K562 (cell line): Measurements from ENCODE around the gene F12. TPM values are rescaled to one million over a fixed set of nuclear protein-coding genes. Genes with fewer than 3 reads are reported as not detected.
A peak's percentile ranks its signal among the peaks of the same experiment; 100 is the strongest.

Experiments
- ATAC-seq: fragments of 200-7000 bp; cut with Tn5 transposase; 3 replicates; pipeline ENCODE4 v1.9.1; 2020; ENCODE audit warnings: moderate library complexity
- BruUV-seq: library from RNA; stranded (reverse); fragments of 400-500 nt; replicated peaks from 2 replicates; lab custom pipeline; 2021; lab: Mats Ljungman, UMichigan
- CTCF ChIA-PET: fragments of 300-600 bp; formaldehyde crosslinking; extraction: SDS; loops from one replicate; lab custom pipeline; 2021; ENCODE audit warnings: low intra/inter-chr PET ratio; lab: Yijun Ruan, JAX
- POLR2A ChIA-PET: fragments of 300-600, 350-650 bp; sonication (Branson Sonifier 250); formaldehyde crosslinking; extraction: SDS; loops from one replicate; lab custom pipeline; 2021; ENCODE audit warnings: antibody characterized with exemption, inconsistent platforms; lab: Yijun Ruan, JAX
- DNase-seq, 4 experiments: peaks; one replicate each; pipeline versions ENCODE4 v3.0.0 to v3.0.0-alpha.2; 2011 to 2018; ENCODE audit warnings: low spot score in 3 of 4, mixed read lengths in 3 of 4; ENCODE audit errors: extremely low read depth in 1 of 4
- FAIRE-seq: peaks from 2 replicates; lab custom pipeline; 2011; peaks lifted over from hg19 to GRCh38; lab: Jason Lieb, UNC
- H2AFZ ChIP-seq: 2 replicates; pipeline ENCODE4 v1.6.0; 2011; ENCODE audit warnings: low read depth, low read length, control low read depth, inconsistent platforms
- H3K27ac ChIP-seq: fragments of 200-600 bp; 3 replicates; pipeline ENCODE4 v1.8.0; 2011; ENCODE audit warnings: low read depth, mild to moderate bottlenecking, control low read depth, inconsistent platforms, low read length, moderate library complexity, mixed read lengths; ENCODE audit errors: extremely low read depth
- H3K27me3 ChIP-seq, 2 experiments: fragments of 300-600 bp in 1 of 2; 2 replicates in 1 of 2; 3 replicates in 1 of 2; pipeline versions ENCODE4 v1.6.0 to v1.8.0; 2011; ENCODE audit warnings: inconsistent platforms in 2 of 2, low read length in 2 of 2, mild to moderate bottlenecking in 1 of 2, mixed read lengths in 1 of 2, moderate library complexity in 1 of 2; ENCODE audit not compliant: control insufficient read depth in 2 of 2, insufficient read depth in 2 of 2
- H3K36me3 ChIP-seq: fragments of 300-600 bp; 3 replicates; pipeline ENCODE4 v1.8.0; 2011; ENCODE audit warnings: mild to moderate bottlenecking, low read length, inconsistent platforms; ENCODE audit not compliant: control insufficient read depth, insufficient read depth
- H3K4me1 ChIP-seq, 2 experiments: fragments of 200-600 bp in 1 of 2; replicated peaks in 1 of 2; 2 replicates in 1 of 2; 3 replicates in 1 of 2; pipeline versions ENCODE4 v1.5.1 to v1.8.0; 2011; ENCODE audit warnings: inconsistent platforms in 2 of 2, low read length in 2 of 2, mild to moderate bottlenecking in 1 of 2, mixed read lengths in 1 of 2, moderate library complexity in 1 of 2; ENCODE audit not compliant: control insufficient read depth in 2 of 2, insufficient read depth in 2 of 2
- H3K4me2 ChIP-seq: 2 replicates; pipeline ENCODE4 v1.6.1; 2011; ENCODE audit warnings: low read length, control low read depth, inconsistent platforms, mixed read lengths; ENCODE audit not compliant: insufficient read depth
- H3K4me3 ChIP-seq: fragments of 200-600 bp; sonication (generic), shearing (Covaris generic); 2 replicates; pipeline ENCODE4 v1.5.1; 2016; ENCODE audit warnings: control low read depth, inconsistent platforms
- H3K79me2 ChIP-seq: fragments of 200-600 bp; 3 replicates; pipeline ENCODE4 v1.8.0; 2011; ENCODE audit warnings: low read length, inconsistent platforms; ENCODE audit not compliant: control insufficient read depth, insufficient read depth
- H3K9ac ChIP-seq, 2 experiments: 2 replicates each; pipeline versions ENCODE4 v1.6.0 to v1.6.1; 2011; ENCODE audit warnings: low read depth in 2 of 2, low read length in 2 of 2, control low read depth in 1 of 2, inconsistent platforms in 1 of 2, mild to moderate bottlenecking in 1 of 2, mixed read lengths in 1 of 2; ENCODE audit not compliant: insufficient read depth in 1 of 2
- H3K9me1 ChIP-seq: one replicate; pipeline ENCODE4 v1.6.0; 2011; ENCODE audit warnings: inconsistent platforms, mild to moderate bottlenecking, low read length, moderate library complexity; ENCODE audit not compliant: control insufficient read depth, insufficient read depth
- H3K9me3 ChIP-seq: replicated peaks from 2 replicates; pipeline ENCODE4 v1.5.1; 2011; ENCODE audit warnings: low read depth, low read length, inconsistent platforms; ENCODE audit not compliant: control insufficient read depth, insufficient read depth
- H4K20me1 ChIP-seq: replicated peaks from 2 replicates; pipeline ENCODE4 v1.6.1; 2011; ENCODE audit warnings: low read length, inconsistent platforms, mixed read lengths; ENCODE audit not compliant: control insufficient read depth, insufficient read depth
- ARID1B ChIP-seq: fragments of 450-650 bp; IDR thresholded peaks from 2 replicates; pipeline ENCODE4 v1.6.1; 2016; ENCODE audit warnings: antibody characterized with exemption, mild to moderate bottlenecking, inconsistent platforms
- BCL6 ChIP-seq: fragments of 250-450 bp; sonication (Bioruptor Pico); IDR thresholded peaks from 2 replicates; pipeline ENCODE4 v1.4.0; 2020
- BCOR ChIP-seq: fragments of 450-650 bp; IDR thresholded peaks from 2 replicates; pipeline ENCODE4 v1.6.1; 2016
- EWSR1 ChIP-seq: fragments of 450-650 bp; IDR thresholded peaks from 2 replicates; pipeline ENCODE4 v1.6.1; 2018; ENCODE audit warnings: borderline replicate concordance, mild to moderate bottlenecking, low read depth, moderate library complexity; ENCODE audit not compliant: partially characterized antibody
- FOXP1 ChIP-seq: sonication (generic); formaldehyde crosslinking; IDR thresholded peaks from 2 replicates; pipeline ENCODE4 v1.8.0; 2022; ENCODE audit warnings: mild to moderate bottlenecking, missing genetic modification reagents
- NR2C1 ChIP-seq, 2 experiments: fragments of 450-650 bp; IDR thresholded peaks; 2 replicates each; pipeline ENCODE4 v1.6.1; 2017; ENCODE audit warnings: mild to moderate bottlenecking in 2 of 2, antibody characterized with exemption in 1 of 2, inconsistent platforms in 1 of 2, missing compliant biosample characterization in 1 of 2, missing genetic modification characterization in 1 of 2
- PCBP1 ChIP-seq: fragments of 200-400 bp; formaldehyde crosslinking; IDR thresholded peaks from 2 replicates; pipeline ENCODE4 v1.6.1; 2018; ENCODE audit warnings: mild to moderate bottlenecking, low read depth, low read length; ENCODE audit not compliant: poor library complexity, severe bottlenecking
- PHF21A ChIP-seq: fragments of 450-650 bp; IDR thresholded peaks from 2 replicates; pipeline ENCODE4 v1.6.1; 2017; ENCODE audit warnings: low read depth, borderline replicate concordance
- POLR2A ChIP-seq: fragments of 450-650 bp; conservative IDR thresholded peaks from 2 replicates; pipeline ENCODE4 v1.6.1; 2016
- RBFOX2 ChIP-seq: fragments of 200-400 bp; formaldehyde crosslinking; IDR thresholded peaks from 2 replicates; pipeline ENCODE4 v1.6.1; 2017; ENCODE audit warnings: low read depth, mild to moderate bottlenecking, low read length, moderate library complexity
- SLC30A9 ChIP-seq: fragments of 250-450 bp; sonication (Bioruptor Pico); IDR thresholded peaks from 2 replicates; pipeline ENCODE4 v1.8.0; 2022; ENCODE audit warnings: mild to moderate bottlenecking, moderate library complexity
- SRSF9 ChIP-seq: fragments of 200-400 bp; formaldehyde crosslinking; IDR thresholded peaks from 2 replicates; pipeline ENCODE4 v1.6.1; 2017; ENCODE audit warnings: low read depth, low read length, borderline replicate concordance
- SUPT5H ChIP-seq: fragments of 450-650 bp; IDR thresholded peaks from 2 replicates; pipeline ENCODE4 v1.6.1; 2016
- TRIM25 ChIP-seq: fragments of 450-650 bp; IDR thresholded peaks from 2 replicates; pipeline ENCODE4 v1.7.0; 2016; ENCODE audit warnings: borderline replicate concordance
- ZNF79 ChIP-seq: fragments of 250-450 bp; sonication (Bioruptor Pico); IDR thresholded peaks from 2 replicates; pipeline ENCODE4 v1.4.0; 2020; ENCODE audit warnings: low read depth, mild to moderate bottlenecking, moderate library complexity
- WGBS: fragments of 100-300 bp; shearing (Covaris generic); methylation state at CpG from one replicate; pipeline ENCODE4 v1.1.6; 2016; ENCODE audit warnings: low coverage, mixed read lengths; ENCODE audit not compliant: insufficient coverage; ENCODE audit errors: missing lambda C conversion rate; 5-methylcytosine and 5-hydroxymethylcytosine counted together
- in situ Hi-C: fragments of 300-500 bp; cut with MboI; formaldehyde crosslinking; loops from 4 replicates; pipeline ENCODE4 v1.15.0; 2018; ENCODE audit warnings: inconsistent platforms, mixed read lengths
- intact Hi-C: fragments of 100-400 bp; cut with micrococcal nuclease; formaldehyde crosslinking; loops from 2 replicates; pipeline ENCODE4 v1.14.2; 2022
- polyA plus RNA-seq, 8 experiments: library from polyadenylated mRNA; depleted of rRNA in 4 of 8; stranded (reverse) in 5 of 8; unstranded in 3 of 8; fragments of >200 nt; fragmentation: Nextera tagmentation in 2 of 8; fragmentation: Illumina TruSeq in 1 of 8; extraction: Ambion mirVana in 2 of 8; extraction: Trizol in 1 of 8; gene quantifications; 2 replicates each; pipeline versions ENCODE4 v1.2.1 to v1.2.3, GENCODE V29; 2011 to 2014; ENCODE audit warnings: inconsistent platforms in 1 of 8, missing spikeins in 1 of 8
- total RNA-seq, 7 experiments: library from RNA; depleted of rRNA in 6 of 7; stranded (reverse); fragments of >200 nt in 6 of 7; fragmentation: Illumina TruSeq in 2 of 7; extraction: Trizol in 2 of 7; gene quantifications; 2 replicates each; pipeline versions ENCODE4 v1.2.1 to v1.2.3, GENCODE V29; 2011 to 2021; ENCODE audit warnings: low replicate concordance in 1 of 7

The F12 gene
- total and polyA plus RNA-seq, 9 of the 15 experiments (the other 6 are each of a cell fraction or from before 2014, with no cell fraction given), result 0.59 to 18.3 (median 3.6) TPM

- TF ChIP-seq SRSF9, result no peak
- TF ChIP-seq POLR2A, result 0 out of 2 replicates have a peak, but pooled peaks have one; percentile 32
- no peak for TF ChIP-seq BCOR
- intact Hi-C loops, result no loop called here
Measured at GRCh38 chr5:177434437-177434836, 25.1 kb upstream of the F12 start.

GRCh38 chr5:177433658-177434217 lies 24.4 kb upstream of the F12 start:
- WGBS, result 95% methylated on average over 18 of the region's 29 CpGs
- peaks cover 99% of the 10 kb centered on the region; the same call in 2 of the 3 replicates for H3K36me3 ChIP-seq
- in situ Hi-C loops, result no loop called here
- POLR2A ChIA-PET, result interaction anchor here (0.6 to 10.8 kb wide), 7 partner anchors 11 to 103 kb away, joined by 3 to 210 read pairs (median 4); partner anchors contain the start of gene PRR7
- no peak overlapping the region for H3K4me2 ChIP-seq
- no peak for ATAC-seq
- H2AFZ ChIP-seq, result no peak overlapping the region
- FAIRE-seq, result no peak
- peaks cover 28% of the 10 kb centered on the region for H3K79me2 ChIP-seq
- H3K9me3 ChIP-seq, result no peaks in the 10 kb centered on the region
- CTCF ChIA-PET, result no interaction called here
- H3K4me1 ChIP-seq, result peaks cover 10 to 48% of the 10 kb centered on the region in 2 experiments
- no peak for DNase-seq
- no TSS peak for BruUV-seq
- H4K20me1 ChIP-seq, result peaks cover 12% of the 10 kb centered on the region; the same call in 1 of the 2 replicates
- no peak overlapping the region for H3K4me3 ChIP-seq
- intact Hi-C loops, result no loop called here
- peak overlapping the region in 1 of 2 experiments; percentile 33; a peak in 1 of 4 replicates for H3K9ac ChIP-seq
- H3K27me3 ChIP-seq, result no peaks in the 10 kb centered on the region
- H3K27ac ChIP-seq, result no peak overlapping the region
- H3K9me1 ChIP-seq, result no peaks in the 10 kb centered on the region
- TF ChIP-seq RBFOX2 (peak; percentile 58), PHF21A (no peak), ARID1B (no peak), FOXP1 (CRISPR knock-in tag) (no peak), BCL6 (CRISPR knock-in tag) (no peak), PCBP1 (peak; percentile 46), EWSR1 (no peak), TRIM25 (no peak), NR2C1 (IDR thresholded peaks at IDR 0.05) (no peak), NR2C1 (tag; IDR thresholded peaks at IDR 0.05) (no peak), SUPT5H (no peak), ZNF79 (CRISPR knock-in tag) (no peak), SLC30A9 (no peak)

More at GRCh38 chr5:177434437-177434836, 25.1 kb upstream of the F12 start:
- H3K36me3 ChIP-seq, result peaks cover 96% of the 10 kb centered on the region; the same call in 2 of the 3 replicates
- H3K79me2 ChIP-seq, result peaks cover 21% of the 10 kb centered on the region
- 0 out of 4 replicates have a peak overlapping the region, but pooled peaks of 1 of the 2 experiments have one; percentile 14 for H3K9ac ChIP-seq
- peaks cover 3 to 41% of the 10 kb centered on the region in 2 experiments for H3K4me1 ChIP-seq
- no peak overlapping the region for H3K4me3 ChIP-seq
- DNase-seq (no peak), ATAC-seq (no peak), FAIRE-seq (no peak)
- no TSS peak for BruUV-seq
- no peaks in the 10 kb centered on the region for H3K9me1 ChIP-seq
- 93% methylated on average over 7 of the region's 8 CpGs for WGBS
- H3K4me2 ChIP-seq, result no peak overlapping the region
- H3K27ac ChIP-seq, result no peak overlapping the region
- ChIA-PET POLR2A (interaction anchor here (0.6 to 10.8 kb wide), 4 partner anchors 10 to 102 kb away, joined by 3 to 210 read pairs (median 4); partner anchors contain the start of gene PRR7), CTCF (no interaction called here)
- H3K27me3 ChIP-seq, result no peaks in the 10 kb centered on the region
- in situ Hi-C loops, result no loop called here
- H2AFZ ChIP-seq, result no peak overlapping the region
- H4K20me1 ChIP-seq, result peaks cover 5% of the 10 kb centered on the region; the same call in 1 of the 2 replicates
- H3K9me3 ChIP-seq, result no peaks in the 10 kb centered on the region
